Measurements from ENCODE around the gene PGA4. TPM values are rescaled to one million over a fixed set of nuclear protein-coding genes. Genes with fewer than 3 reads are reported as not detected.
"Not testable (repeated sequence)": the region's sequence is repeated elsewhere in the genome, so short reads cannot be mapped to it uniquely, and the experiment has no call there.

Gene PGA4
- polyA plus RNA-seq, 4 donors: 0.19 to 0.87 (median 0.49) TPM

GRCh38 chr11:61203873-61204272, 18.3 kb upstream of the PGA4 start:
- DNase-seq (ENCODE audit: low read depth in 4 of 4, low spot score in 3 of 4): not testable (repeated sequence)

GRCh38 chr11:61204502-61205059, 17.6 kb upstream of the PGA4 start:
- not testable (repeated sequence) for DNase-seq (ENCODE audit: low read depth in 4 of 4, low spot score in 3 of 4)

- not testable (repeated sequence) for DNase-seq (ENCODE audit: low read depth in 4 of 4, low spot score in 3 of 4)
Measured at GRCh38 chr11:61207636-61208310, 14.4 kb upstream of the PGA4 start.

DNA sequence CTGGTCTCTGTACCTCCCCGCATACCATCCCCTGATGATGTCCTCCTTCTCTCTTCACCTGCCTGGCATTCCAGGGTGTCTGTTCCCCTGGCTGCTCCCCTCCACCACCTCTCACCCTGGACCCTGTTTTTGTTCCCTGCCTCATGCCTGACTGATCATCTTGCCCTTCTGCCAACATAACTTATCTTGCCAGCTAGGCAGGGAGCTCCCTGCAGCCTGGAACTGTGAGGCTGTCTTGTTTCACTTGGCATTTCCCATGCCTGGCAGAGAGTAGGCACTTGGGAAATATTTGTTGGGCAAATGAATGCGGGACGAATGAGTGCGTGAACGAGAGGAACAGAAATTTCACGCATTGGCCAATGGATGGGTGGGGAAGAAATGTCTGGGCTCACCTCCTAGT, 11.5 kb upstream of the PGA4 start:
- not testable (repeated sequence) for DNase-seq (ENCODE audit: low read depth in 4 of 4, low spot score in 3 of 4)

- DNase-seq (ENCODE audit: low read depth in 4 of 4, low spot score in 3 of 4): not testable (repeated sequence)
Measured at GRCh38 chr11:61211327-61211952, 10.7 kb upstream of the PGA4 start.

GRCh38 chr11:61212202-61212601, 9.9 kb upstream of the PGA4 start:
- DNase-seq (ENCODE audit: low read depth in 4 of 4, low spot score in 3 of 4): not testable (repeated sequence)

DNA sequence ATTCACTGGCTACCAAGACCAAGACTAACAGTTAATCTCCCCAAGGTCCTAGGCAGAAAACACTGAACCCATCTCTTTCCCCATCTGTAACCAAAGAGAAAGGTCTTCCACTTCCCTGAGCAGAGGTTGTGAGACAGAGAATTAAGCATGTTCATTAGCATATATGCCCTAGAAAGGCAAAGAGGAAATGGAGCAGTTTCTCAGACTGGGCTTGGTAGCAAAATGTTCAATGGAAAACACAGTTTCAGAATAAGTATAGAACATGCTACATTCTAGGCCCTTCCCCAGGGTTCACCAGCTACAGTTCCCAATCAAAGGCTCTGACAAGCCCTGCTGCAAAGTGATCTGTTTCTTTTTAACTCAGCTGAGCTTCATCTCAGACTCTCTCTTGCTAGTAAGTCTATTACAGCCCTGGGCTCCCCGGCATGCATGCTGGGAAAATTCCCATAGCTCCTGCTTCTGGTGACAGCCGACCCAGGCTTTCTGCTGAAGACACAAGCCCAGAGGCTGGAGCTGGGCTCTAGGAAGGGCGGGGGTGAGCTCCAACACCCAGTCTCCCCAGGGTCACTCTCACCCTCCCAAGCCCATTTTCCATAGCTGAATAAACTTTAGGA, 8.3 kb upstream of the PGA4 start:
- DNase-seq (ENCODE audit: low read depth in 4 of 4, low spot score in 3 of 4): not testable (repeated sequence)

DNA sequence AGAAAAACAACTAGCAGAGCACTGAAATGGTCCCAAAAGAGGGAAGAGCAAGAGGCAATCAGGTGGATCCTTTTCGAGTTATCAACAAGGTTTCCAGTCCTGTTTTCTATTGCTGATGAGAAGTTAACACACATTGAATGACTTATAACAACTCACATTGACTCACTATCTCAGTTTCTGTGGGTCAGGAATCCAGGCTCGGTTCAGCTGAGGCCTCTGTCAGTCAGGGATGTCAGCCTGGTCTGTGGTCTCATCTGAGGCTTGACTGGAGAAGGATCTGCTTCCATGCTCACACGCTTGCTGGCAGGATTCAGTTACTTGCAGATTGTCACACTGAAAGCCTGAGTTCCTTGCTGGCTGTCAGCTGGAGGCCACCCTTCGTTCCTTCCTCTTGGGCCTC, 3.8 kb upstream of the PGA4 start:
- DNase-seq (ENCODE audit: low read depth in 4 of 4, low spot score in 3 of 4): not testable (repeated sequence)

DNA sequence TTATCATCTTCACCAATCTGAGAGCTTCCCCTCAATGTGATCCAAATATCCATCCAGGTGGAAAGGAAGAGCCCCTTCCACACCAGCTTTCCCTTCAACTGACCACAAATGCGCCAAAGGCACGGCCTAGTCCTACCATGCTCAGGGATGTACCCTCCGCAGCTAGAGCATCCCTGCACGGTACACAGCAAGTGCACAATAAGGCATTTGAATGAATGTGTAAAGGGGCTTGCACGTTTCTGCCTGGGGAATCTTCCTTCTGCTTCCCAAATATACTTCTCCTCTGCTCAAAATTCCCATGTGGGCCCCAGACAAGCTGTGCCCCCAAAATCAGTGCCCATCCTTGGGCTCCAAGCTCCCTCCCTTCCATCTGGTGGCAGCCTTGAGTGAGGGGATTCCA, 3.1 kb upstream of the PGA4 start:
- not testable (repeated sequence) for DNase-seq (ENCODE audit: low read depth in 4 of 4, low spot score in 3 of 4)

DNA sequence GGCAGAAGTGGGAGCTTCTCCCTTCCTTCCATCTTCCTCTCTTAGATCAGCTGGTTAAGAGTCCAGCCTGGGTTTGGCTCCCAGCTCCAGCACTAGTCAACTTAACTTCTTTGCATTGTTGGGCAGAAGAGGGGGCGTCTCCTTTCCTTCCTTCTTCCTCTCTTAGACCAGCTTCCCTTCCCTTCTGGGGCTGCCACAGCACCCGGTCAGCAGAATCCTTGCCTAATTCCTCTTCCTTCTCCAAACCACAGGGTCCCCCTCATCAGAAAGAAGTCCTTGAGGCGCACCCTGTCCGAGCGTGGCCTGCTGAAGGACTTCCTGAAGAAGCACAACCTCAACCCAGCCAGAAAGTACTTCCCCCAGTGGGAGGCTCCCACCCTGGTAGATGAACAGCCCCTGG, 545 bp downstream of the PGA4 start:
- not testable (repeated sequence) for DNase-seq (ENCODE audit: low read depth in 4 of 4, low spot score in 3 of 4)

DNA sequence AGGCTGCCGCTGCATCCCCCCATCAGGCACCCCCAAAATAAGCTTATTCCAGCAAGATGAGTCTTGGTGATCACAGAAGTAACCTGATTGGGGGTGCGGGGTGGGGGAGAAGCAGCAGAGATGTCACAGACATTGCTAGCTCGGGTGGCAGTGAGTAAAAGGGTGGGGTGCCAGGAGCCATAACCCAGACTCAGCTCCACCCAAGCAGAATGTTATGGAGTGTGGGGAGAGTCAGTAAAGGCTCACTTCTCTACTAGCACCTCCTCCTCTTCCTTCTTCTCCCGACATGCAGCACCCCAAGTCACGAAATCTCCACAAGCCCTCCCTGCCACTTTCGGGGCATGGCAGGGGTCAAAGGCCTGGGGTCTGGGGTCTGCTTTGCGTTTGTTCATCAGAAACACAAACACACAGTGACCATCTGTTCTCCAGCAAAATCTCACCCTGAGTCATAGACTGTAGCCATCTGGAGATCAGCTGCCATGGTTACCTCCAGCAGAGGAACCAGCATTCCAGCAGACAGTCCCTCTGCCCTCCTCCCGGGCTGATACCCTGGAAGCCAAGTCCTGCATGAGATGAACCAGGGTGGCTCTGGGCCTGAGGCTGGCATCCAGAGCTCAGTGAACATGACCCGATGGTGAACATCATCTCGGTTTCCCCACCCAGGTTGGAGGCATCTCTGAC, 4.5 kb downstream of the PGA4 start:
- DNase-seq (ENCODE audit: low read depth in 4 of 4, low spot score in 3 of 4): not testable (repeated sequence)

DNA sequence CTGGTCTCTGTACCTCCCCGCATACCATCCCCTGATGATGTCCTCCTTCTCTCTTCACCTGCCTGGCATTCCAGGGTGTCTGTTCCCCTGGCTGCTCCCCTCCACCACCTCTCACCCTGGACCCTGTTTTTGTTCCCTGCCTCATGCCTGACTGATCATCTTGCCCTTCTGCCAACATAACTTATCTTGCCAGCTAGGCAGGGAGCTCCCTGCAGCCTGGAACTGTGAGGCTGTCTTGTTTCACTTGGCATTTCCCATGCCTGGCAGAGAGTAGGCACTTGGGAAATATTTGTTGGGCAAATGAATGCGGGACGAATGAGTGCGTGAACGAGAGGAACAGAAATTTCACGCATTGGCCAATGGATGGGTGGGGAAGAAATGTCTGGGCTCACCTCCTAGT, 7.3 kb downstream of the PGA4 start:
- not testable (repeated sequence) for DNase-seq (ENCODE audit: low read depth in 4 of 4, low spot score in 3 of 4)

GRCh38 chr11:61231033-61231432, 8.9 kb downstream of the PGA4 start:
- DNase-seq (ENCODE audit: low read depth in 4 of 4, low spot score in 3 of 4): not testable (repeated sequence)

DNA sequence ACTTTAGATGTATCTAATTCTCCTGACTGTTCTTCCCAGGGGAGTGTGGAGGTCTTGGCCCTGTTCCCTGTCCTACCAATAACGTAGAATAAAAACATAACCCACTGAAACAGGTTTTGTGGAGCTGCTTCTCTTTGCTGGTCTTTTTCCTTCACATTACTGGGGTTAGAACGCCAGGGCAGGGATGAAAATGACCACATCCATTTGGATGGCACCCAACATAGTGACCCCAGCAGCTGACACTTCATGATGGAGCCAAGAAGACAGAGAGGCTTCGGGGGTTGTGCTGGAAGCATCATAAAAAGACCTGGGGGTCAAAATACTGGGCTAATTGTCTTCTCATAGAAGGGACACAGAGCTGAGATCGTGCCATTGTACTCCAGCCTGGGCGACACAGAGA, 9.4 kb downstream of the PGA4 start:
- DNase-seq (ENCODE audit: low read depth in 4 of 4, low spot score in 3 of 4): not testable (repeated sequence)

- not testable (repeated sequence) for DNase-seq (ENCODE audit: low read depth in 4 of 4, low spot score in 3 of 4)
Measured at GRCh38 chr11:61232548-61233145, 10.5 kb downstream of the PGA4 start.

DNA sequence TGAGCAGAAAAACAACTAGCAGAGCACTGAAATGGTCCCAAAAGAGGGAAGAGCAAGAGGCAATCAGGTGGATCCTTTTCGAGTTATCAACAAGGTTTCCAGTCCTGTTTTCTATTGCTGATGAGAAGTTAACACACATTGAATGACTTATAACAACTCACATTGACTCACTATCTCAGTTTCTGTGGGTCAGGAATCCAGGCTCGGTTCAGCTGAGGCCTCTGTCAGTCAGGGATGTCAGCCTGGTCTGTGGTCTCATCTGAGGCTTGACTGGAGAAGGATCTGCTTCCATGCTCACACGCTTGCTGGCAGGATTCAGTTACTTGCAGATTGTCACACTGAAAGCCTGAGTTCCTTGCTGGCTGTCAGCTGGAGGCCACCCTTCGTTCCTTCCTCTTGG, 15.0 kb downstream of the PGA4 start:
- DNase-seq (ENCODE audit: low read depth in 4 of 4, low spot score in 3 of 4): not testable (repeated sequence)

DNA sequence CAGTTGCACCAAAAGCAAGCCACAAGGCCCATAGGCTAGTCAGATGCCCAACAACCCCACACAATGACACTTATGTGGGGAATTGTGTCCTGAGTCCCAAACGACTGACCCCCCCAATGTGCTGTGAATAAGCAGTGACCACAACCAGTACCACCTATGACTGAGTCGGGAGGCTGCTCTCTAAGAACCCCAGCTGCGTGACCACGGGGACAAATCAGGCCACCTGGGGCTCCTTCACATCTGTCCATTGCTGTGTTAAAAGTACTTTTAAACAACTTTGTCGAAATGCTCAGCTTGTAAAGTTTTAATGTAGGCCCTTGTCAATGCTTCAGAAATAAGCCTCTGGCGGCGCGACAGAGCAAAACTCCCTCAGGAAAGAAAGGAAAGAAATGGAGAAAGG, 18.1 kb downstream of the PGA4 start:
- not testable (repeated sequence) for DNase-seq (ENCODE audit: low read depth in 4 of 4, low spot score in 3 of 4)

DNA sequence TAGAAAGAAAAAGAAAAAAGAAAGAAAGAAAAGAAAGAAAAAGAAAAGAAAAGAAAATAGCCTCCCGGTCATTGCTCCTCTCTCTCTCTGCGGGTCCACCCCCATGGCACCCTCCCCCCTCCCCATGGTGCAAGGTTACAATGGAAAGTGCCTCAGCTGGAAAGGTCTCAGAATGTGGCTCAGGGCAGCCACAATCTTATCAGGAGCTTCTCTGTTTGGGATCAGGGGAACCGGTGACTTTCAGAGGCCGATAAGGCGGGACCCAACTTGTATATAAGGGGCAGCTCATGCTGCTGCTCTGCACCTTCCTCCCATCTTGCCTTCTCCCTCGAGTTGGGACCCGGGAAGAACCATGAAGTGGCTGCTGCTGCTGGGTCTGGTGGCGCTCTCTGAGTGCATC, 18.7 kb downstream of the PGA4 start, which contains the start of gene PGA5:
TSS of gene PGA5 (plus strand) at position 301 of the 400 bp plus-strand sequence. CDS start at position 353, 52 bp downstream.
- DNase-seq (ENCODE audit: low read depth in 4 of 4, low spot score in 3 of 4): not testable (repeated sequence)

- not testable (repeated sequence) for DNase-seq (ENCODE audit: low read depth in 4 of 4, low spot score in 3 of 4)
Measured at GRCh38 chr11:61241526-61241925, 19.4 kb downstream of the PGA4 start.

- not testable (repeated sequence) for DNase-seq (ENCODE audit: low read depth in 4 of 4, low spot score in 3 of 4)
Measured at GRCh38 chr11:61245284-61245964, 23.3 kb downstream of the PGA4 start.
